ENCODE measurements around the gene CFAP99.
A peak's percentile ranks its signal among the peaks of the same experiment; 100 is the strongest.
"Not testable (repeated sequence)": the region's sequence is repeated elsewhere in the genome, so short reads cannot be mapped to it uniquely, and the experiment has no call there.

CFAP99 gene

DNA sequence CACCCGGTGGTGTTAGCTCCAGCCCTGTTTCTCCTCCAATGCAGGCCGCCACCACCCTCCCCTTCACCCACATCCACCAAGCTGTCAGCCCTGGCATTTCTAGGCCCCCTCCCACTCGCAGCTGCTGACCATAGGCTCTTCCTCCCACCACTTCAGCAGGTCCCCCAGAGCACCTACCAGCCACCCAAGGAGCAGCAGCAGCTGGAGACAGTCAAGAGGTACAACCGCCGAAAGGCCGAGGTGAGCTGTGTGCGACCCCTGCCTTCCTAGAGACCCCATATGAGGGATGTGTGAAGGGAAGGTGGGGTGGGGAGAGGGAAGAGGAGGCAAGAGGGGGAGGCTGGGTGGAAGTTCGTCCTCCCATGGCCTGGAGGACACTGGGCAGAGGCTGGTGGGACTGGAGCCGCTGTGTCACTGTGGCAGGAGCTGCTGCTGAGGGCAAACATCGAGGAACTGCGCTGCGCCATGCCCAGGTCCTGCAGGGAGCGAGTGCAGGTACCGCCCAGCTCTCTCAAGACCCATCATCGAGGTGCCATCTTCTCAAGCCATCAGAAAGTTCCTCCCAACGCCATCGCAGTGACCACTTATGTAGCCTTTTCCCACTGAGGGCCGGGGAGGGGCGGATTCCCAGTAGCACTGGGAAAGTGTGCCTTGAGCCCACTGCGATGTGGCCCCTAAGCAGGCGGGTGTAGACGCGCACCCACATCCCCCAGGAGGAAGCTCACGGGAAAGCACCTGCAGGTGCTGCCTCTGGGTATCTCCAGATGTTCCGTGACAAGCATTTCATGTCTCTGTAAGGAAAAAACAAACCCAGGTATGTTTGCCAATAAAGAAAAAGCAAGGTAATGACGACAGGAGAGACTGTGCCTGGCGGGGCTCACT is 31.0 kb downstream of the CFAP99 start:
- DNase-seq: no peak

DNA sequence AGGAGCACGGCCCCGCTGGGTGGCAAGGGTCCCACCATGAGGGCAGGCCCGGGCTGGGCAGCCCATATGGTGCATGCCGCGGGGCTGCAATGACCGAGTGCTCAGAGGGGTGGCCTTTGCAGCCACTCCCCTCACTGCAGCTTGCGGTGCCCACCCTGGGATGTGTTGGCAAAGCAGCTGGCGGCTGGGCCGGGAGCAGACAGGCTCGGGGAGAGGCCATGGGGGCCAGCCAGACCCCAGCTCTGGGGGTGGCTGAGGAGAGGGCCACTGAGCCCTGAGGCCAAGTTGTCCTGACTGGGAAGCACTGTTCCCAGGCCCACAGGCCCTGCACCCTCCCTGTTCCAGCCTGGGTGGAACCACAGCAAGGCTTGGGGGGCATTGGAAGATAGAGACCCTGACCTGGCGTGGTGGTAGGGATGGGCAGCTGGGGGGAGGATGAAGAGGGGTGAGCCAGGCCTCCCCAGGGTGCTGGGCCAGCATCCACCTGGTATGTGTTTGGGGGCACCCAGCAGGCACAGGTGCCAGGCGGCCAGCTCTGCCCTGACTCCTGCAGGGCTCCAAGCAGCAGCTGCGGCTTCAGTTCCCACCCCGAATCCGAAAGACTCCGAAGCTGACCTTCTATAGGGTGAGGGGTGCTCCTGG is 31.8 kb downstream of the CFAP99 start:
- no peak for DNase-seq

DNA sequence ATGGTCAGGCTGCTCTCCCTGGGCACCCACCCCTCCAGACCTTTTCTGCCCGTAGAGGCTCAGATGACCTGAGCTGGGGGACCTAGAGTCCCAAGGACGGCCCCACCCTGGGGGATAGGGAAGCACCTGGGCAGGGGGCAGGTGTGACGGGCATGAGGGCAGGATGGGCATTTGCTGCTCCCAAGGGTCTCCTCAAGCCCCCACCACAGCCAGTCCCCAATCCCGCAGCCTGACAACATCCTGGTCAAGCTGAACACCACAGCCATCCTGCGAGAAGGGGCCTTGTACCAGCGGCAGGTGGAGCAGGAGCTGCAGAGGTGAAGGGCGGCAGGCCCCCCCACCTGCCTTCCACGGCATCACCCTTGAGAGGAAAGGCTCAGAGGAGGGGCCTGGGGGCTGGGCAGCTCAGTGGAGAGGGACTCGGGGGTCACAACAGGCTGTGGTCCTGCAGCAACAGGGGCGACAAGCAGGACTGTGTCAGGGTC is 32.3 kb downstream of the CFAP99 start:
- no peak for DNase-seq

DNA sequence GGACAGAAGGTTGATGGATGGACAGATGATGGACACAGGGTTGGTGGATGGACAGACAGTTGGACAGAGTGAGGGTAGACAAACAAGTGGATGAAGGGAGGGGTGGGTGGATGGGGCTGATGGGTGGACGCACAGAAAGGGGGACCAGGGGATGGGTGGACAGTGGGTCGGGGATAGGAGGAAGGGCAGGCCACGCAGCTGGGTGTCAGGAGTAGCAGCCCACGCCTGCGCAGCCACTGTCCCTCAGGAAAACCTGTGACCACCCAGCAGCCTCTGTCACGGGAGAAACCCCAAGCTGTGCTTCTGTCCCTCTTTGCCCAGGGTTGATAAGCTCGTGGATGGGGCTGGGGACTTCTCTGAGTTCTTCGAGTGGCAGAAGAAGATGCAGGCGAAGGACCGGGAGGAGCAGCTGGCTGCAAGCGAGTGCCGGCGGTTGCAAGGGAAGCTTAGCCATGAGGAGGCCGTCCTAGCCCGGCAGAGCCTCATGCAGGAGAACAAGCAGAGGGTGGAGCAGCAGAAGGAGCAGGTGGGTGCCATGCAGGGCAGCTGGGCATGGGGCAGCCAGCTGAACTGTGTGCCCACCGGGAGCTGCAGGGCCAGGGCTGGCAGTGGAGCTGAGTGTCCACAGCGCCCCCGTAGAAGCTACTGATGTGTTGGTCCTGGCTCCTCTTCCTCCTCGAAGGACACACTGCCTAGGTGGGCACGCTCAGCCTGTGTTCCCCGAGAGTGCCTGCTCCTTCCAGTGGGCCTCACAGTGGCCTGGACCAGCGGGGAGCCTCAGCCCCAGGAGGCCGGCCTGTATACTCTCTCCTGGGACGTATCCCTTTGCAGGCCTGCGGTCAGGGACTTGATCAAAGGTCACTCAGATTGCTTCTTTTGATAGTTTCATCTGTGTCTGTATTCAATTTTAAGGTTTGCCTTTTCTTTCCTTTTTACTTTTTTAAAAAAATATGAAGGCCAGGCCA is 33.3 kb downstream of the CFAP99 start:
- DNase-seq: no peak

DNA sequence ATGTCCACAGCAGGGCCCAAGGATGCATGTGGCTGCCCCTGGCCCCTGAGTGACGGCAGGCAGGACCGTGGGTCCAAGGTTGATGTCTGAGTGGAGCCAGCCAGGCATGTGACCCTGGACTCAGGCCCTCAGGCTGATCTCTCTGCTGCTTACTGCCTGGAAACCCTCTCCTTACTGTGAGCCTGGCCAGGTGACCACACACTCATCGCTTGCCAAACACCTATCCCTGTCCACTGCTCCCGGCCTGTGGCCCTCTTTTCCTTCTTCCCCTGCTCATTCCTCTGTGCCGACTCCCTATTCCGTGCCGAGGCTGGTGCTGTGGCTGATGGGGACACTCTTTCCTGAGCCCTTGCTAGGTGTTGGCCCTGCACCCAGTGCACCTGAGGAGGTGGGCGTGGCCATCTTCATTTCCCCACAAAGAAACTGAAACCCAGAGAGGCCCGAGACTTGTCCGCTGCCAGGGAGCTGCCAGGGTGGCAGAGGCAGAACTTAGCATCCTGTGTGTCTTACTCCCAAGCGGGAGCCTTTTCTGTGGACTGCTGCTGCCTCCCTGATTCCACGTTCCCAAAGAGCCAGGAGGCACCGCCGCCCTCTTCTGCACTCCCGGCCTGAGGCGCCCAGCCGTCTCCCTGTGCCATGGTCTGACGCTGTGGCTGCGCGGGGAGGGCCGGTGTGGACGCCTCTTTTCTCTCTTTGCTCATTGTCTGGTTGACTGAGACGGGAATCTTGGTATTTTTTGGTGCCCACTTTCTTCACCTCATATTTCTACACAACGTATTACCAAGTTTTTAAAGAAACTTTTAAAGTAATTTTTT is 38.9 kb downstream of the CFAP99 start:
- DNase-seq: no peak

DNA sequence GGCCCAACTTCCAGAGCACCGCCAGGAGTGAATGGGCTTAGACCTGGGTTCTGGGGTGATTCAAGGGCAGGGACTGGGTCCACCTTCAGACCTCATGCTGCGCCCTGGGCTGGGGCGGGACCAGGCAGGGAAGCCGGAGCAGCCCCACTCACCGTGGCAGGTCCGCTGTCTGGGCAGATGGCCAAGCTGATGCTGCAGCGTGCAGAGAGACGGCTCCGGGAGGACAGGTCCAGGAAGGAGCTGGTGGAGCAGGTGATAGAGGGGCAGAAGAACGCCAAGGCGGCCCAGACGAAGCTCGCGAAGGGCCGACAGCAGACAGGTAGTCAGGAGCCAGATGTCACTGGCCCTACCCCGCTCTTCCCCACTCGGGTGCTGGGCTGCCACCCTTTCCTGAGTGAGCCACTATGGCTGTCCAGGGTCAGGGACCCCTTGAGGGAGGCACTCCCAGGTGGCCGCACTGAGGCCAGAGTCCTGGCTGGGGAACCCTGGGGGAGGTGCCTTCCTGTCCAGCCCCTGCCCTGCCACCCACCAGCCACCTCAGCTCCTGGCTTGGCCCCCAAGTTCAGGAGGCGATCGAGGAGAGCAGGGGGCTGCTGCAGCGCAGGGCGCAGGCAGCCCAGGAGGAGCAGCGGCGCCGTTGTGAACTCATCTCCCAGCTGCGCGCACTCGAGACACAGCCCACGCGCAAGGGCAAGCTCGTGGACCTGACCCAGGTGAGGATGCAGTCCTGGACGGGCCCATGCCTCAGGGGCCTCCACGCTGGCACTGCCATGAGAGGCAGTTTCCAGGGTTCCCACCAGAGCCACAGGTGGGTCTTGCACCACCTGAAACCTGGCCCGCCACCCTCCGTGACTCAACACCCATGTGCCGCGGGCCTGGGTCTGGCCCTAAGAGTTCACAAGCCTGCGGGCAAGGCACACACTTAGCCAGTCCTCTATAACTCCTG is 40.1 kb downstream of the CFAP99 start:
- no peak for DNase-seq

DNA sequence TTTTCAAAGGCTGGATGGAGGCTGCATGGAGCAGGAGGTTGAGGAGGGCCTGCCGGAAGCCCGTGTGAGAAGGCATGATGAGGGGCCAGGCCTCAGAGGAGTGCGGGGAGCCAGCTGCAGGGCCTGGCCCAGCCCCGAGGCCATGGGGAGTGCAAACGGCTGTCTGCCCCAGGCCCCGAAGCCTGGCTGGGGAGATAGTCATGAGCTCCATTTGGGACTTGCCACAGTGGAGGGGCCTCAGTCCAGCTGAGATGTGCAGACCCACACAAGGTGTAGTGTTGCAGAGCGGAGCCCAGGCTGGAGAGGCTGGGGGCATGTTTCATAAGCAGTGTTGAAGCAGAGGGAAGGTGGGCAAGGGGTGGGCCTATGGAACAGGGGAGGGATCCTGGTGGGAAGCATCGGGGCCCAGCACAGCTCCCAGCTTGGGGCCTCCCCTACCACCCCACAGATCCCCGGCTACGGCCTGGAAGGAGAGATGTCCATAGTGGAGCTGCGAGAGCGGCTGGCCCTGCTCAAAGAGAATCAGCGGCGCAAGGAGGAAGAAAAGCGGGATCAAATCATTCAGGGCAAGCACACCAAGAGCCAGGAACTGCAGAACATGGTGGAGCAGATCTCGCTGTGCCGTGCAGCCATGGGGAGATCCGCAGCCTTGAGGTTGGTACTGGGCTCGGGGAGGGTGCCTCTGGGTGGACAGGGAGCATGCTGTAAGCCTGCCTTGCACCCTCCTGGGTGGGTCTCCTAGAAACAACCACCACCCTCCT is 41.0 kb downstream of the CFAP99 start:
- DNase-seq: no peak

DNA sequence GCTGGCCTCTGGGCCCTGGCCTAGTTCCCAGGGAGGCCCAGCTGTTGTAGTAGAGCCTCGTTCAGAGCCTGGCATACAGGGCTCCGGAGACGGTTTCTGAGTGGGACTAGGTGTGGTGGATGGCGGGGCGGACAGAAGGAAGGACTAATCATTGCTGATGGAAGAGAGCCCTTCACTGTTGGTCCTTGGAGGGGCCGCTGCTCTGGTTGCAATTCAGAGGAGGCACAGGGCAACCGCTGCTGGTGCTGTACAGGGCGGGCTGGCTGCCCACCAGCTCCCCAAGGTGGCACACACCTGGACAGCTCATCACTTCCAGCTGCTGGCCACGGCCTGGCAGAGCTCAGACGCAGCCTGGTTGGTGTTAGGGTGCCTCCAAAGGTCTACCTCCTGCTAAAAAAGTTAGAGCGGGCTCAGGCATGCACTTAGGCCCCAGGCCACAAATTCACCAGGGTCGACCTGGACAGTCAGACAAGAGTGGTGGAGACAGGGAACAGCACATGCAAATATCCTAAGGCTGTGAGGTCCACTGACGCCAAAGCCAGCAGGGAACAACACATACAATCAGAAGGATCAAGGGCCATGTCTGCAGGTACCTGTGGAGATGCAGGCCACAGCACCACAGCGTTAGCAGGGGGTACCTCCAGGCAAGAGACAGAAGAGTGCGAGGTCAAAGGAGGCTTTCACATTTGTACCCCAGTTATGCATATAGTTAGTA is 42.6 kb downstream of the CFAP99 start:
- DNase-seq: no peak

DNA sequence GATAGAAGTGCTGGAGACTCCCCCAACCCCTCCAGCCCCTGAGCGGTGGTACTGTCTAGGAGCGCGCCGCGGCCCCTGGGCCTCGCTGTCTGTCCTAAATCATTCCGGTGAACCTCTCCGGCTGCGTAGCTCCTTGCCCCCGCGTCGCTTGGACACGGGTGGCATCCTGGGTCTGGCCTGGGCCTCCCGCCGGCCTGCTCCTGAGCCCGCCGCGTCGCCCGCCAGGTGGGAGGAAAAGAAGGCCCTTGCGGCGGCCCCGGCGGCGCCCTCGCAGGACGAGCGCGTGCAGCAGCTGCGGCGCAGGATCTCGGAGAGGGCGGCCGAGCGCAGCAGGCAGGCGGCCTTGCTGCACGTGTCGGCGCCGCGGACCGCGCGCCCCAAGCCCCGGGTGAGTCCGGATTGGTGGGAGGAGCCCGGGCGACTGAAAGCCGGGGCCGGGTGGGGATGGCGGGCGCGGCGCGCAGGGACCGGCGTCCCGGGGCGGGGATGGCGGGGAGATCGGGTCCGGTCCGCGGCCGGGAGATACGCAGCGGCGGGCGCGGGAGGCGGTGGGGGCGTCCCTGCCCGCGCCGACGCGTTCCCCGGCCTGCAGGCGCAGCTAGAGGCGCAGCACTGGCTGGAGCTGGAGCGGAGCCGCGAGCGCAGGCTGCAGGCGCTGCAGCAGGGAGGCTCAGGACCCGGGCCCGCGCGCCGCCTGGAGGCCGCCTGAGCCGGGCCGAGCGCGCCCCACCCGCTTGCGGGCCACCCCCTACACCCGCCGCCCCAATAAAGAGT is 43.6 kb downstream of the CFAP99 start:
- peak; percentile 72 for DNase-seq

DNA sequence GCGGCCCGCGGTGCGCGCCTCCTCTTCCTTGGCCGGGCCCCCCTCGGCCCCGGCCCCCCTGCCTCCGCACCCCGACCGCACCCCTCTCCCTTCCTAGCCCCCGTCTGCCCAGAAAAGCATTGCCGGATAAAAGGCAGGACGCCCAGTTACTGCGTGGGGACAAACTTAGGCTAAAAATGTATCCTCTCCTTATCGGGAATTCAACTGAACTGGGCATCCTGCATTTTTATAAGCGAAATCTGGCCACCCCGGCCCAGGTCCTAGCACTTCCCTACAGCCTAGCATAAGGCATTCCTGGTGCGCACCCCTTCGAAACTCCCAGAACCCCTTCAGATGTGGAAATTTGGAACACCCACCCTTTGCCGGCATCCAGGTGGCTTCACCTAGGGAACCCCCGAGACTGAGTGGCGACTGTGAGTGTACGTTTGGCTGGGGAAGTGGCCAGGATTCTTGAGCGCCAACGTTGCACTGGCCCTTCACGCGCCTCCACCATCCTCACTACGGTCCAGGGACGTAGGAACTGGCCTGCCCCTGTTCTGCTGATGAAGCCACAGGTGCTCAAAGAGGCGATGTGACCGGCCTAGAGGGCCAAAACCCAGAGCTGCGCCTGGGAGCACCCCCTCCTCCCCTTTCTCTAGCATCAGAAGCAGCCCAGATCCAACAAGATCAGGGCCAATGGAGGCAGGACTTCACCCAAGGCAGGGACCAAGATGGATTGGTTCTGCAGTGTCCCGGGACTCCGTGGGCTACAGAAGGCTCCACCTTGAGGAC is 44.4 kb downstream of the CFAP99 start:
- no peak for DNase-seq

DNA sequence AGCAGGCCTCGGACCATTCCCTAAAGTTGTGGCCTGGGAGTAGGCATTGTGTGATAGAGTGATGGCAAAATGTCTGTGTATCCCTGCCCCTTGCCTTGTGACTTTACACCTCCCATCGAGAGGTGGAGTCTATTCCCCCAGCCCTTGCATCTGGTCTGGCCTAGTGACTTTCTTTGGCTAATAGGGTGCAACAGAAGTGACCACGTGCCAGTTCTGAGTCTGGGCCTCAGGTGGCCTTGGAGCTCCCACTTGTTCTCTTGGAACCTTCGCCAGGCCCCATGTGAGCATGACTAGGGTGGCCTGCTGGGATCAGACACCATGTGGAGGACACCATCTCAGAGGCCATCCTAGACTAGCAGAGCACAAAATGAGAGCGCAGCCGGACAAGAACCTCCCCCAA is 46.3 kb downstream of the CFAP99 start:
- DNase-seq: no peak

DNA sequence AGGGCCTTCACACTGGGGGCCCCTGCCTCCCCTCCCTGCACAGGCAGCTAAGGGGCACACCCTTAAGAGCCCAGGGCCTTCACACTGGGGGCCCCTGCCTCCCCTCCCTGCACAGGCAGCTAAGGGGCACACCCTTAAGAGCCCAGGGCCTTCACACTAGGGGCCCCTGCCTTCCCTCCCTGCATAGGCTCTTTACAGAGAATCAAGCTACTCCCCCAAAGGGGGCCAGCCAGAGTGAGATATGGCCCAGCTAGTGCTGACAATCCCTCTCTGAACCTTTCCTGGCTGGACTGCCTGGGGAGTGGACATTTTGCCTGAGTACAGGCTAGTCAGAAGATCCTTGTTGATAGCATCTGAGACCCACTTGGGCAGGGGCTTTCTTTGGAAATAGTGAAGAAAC is 46.8 kb downstream of the CFAP99 start:
- not testable (repeated sequence) for DNase-seq

DNA sequence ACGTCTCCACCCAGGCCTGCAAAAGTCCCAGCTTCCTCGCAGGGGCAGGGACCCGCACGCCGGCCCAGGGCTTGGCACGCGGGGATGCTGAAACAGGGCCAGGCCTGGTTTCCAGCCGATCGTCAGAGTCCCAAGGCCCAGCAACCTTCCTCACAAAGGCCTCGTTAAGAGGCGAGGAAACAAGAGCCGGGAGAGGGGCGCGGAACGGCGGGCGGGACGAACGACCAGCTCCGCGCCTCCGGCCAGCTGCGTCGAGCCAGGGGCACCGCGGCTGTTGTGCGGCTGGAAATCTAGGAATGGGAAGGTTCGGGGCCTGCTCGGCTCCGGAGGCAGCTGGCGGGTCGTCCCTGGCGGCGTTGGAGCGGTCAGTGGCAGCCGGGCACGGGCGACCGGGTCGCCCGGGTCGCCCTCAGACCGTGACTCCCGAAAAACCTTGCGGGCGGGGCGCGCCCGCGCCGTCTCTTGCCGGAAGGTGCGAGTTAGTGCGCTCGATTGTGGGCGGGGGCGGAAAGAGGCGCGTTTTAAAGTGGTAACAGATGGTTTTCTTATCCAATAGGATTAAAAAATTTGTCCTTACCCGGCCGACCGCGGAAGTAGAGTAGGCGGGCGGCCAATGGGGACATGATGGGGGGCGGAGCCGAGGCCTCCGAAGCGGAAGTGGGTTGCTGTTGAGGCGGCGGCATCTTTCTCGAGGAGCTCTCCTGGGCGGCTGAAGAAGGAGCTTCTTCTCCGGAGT is 49.9 kb downstream of the CFAP99 start, which contains the start of gene RNF4:
TSS of gene RNF4 (plus strand) at position 651 of the 736 bp plus-strand sequence. CDS start 21,388 bp downstream, outside the sequence.
- DNase-seq: peak; percentile 94

DNA sequence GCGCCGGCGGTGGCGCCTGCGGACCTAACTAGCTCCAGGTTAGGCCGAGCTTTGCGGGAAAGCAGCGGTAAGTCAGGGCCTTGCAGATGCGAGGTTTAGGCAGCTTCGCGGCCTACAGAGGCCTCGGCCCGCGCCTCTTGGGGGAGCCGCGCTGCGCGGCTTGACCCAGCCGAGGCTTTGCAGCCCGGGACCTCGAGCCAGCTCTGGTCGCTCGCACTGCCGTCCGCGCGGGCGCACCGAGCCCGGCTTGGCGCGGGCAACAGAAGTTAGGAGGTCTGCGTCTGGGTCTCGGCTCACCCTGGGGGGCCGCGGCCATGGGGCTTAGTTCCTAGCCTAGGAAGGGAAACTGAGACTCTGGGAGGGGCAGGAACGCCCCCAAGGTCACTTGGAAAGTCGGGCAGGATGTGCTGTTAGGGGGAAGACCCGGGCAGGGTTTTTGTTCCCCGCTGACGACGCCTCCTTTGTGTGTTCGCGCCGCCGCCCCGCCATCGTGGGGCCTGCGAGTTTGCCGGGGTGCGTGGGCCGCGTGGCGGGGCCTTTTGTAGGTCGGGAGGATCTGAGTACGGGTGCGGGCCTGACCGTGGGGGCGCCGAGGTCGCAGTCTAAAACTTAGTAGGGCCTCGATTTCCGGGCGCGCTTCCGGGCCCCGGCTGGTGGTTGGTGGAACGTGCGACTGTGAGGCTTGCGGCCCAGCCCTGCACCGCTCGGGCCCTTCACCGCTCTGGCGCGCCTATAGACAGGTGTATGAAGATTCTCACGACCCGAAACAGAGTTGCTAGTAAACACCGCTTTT is 50.6 kb downstream of the CFAP99 start:
- DNase-seq: peak; percentile 72

DNA sequence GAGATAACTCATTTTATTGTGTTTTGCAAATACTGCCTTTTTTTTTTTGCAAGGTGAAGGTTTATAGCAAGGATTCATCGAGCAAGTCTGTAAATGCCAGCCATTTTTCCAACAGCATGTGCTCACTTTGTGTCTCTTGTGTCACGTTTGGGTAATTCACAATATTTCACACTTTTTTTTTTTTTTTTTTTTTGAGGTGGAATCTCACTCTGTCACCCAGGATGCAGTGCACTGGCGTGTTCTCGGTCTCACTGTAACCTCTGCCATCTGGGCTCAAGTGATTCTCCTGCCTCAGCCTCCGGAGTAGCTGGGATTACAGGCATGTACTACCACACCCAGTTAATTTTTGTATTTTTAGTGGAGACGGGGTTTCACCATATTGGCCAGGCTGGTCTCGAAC is 52.0 kb downstream of the CFAP99 start:
- DNase-seq: no peak

DNA sequence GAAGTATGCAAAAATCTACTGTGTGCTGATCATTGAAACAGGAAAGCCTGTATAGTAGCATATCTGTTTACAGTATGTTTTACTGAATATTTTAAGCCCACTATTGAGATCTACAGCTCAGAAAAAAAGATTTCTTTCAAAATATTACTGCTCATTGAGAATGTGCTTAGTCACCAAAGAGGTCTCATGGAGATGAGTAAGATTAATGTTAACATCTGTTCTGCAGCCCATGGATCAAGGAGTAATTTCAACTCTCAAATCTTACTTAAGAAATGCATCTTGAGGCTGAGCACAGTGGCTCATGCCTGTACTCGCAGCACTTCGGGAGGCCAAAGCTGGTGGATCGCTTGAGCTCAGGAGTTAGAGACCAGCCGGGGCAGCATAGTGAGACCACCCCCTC is 53.4 kb downstream of the CFAP99 start:
- no peak for DNase-seq
